ENCODE measurements around the gene RPL14. TPM values are rescaled to one million over a fixed set of nuclear protein-coding genes. Genes with fewer than 3 reads are reported as not detected.
A peak's percentile ranks its signal among the peaks of the same experiment; 100 is the strongest.
"Not testable (repeated sequence)": the region's sequence is repeated elsewhere in the genome, so short reads cannot be mapped to it uniquely, and the experiment has no call there.

RPL14 gene
- polyA plus RNA-seq, 3 donors, result 316 to 377 (median 348) TPM

GRCh38 chr3:40458473-40458872 is 1.3 kb downstream of the RPL14 start:
- Histone ChIP-seq H3K27ac (ENCODE audit: low read depth in 1 of 2, low read length in 2 of 2) (peak overlapping the region in 1 of 2 donors; percentile 86), H3K4me2 (replicated peaks; ENCODE audit: extremely low read depth, low read length, poor library complexity, severe bottlenecking) (peak overlapping the region; percentile 84), H3K79me2 (ENCODE audit: insufficient read depth, low read length) (peaks cover 31% of the 10 kb centered on the region), H3K4me3 (replicated peaks in 1 of 3; ENCODE audit: low read depth in 2 of 3, low read length in 3 of 3) (peak overlapping the region in 1 of 3 experiments; percentile 85), H3K27me3 (ENCODE audit: control insufficient read depth in 2 of 2, insufficient read depth in 2 of 2, low read length in 2 of 2) (no peaks in the 10 kb centered on the region), H4K20me1 (ENCODE audit: insufficient read depth, low read length) (peaks cover 14% of the 10 kb centered on the region), H2AFZ (ENCODE audit: insufficient read depth, low read depth, low read length, poor library complexity, severe bottlenecking) (no peak overlapping the region), H3K9ac (ENCODE audit: insufficient read depth, low read length, poor library complexity, severe bottlenecking) (no peak overlapping the region), H3K9me3 (replicated peaks in 1 of 2; ENCODE audit: control insufficient read depth in 1 of 2, insufficient read depth in 1 of 2, low read length in 2 of 2) (no peaks in the 10 kb centered on the region), H3K36me3 (replicated peaks in 1 of 2; ENCODE audit: control insufficient read depth in 1 of 2, insufficient read depth in 2 of 2, low read length in 2 of 2) (peaks cover 45 to 53% of the 10 kb centered on the region in 2 donors), H3K4me1 (ENCODE audit: control insufficient read depth in 1 of 2, insufficient read depth in 2 of 2, low read length in 2 of 2) (peaks cover 20 to 31% of the 10 kb centered on the region in 2 donors)
- WGBS (ENCODE audit: insufficient coverage), result 100% methylated on average over 1 of the region's 4 CpGs
- Mint-ChIP-seq H3K4me3 (peak overlapping the region in 1 of 2 donors; percentile 56), H3K9me3 (peaks cover 0 to 2% (median 0%) of the 10 kb centered on the region in 7 donors), H3K4me1 (peaks cover 21% of the 10 kb centered on the region), H3K27me3 (ENCODE audit: low read depth in 3 of 3) (no peaks in the 10 kb centered on the region), H3K27ac (peak overlapping the region in 2 of 7 donors; percentile 59 to 86), H3K36me3 (peaks cover 42 to 53% of the 10 kb centered on the region in 2 donors)
- no peak for TF ChIP-seq CTCF (IDR thresholded peaks at IDR 0.05)
- intact Hi-C loops (cut with micrococcal nuclease), result loop anchor here (10.0 kb wide), 3 partner anchors 144 to 1506 kb away; partner anchors contain the start of genes CTNNB1 (in 1 of the 2) and ULK4 (in 1 of the 2)
- no peak for DNase-seq

- H3K9me3 Mint-ChIP-seq; H3K4me3 Mint-ChIP-seq; H3K9ac ChIP-seq (ENCODE audit: insufficient read depth, low read length, poor library complexity, severe bottlenecking); H3K4me3 ChIP-seq (replicated peaks in 1 of 3; ENCODE audit: low read depth in 2 of 3, low read length in 3 of 3); H3K27me3 Mint-ChIP-seq (ENCODE audit: low read depth in 3 of 3); H2AFZ ChIP-seq (ENCODE audit: insufficient read depth, low read depth, low read length, poor library complexity, severe bottlenecking); H3K9me3 ChIP-seq (replicated peaks in 1 of 2; ENCODE audit: control insufficient read depth in 1 of 2, insufficient read depth in 1 of 2, low read length in 2 of 2); H3K27ac ChIP-seq (ENCODE audit: low read depth in 1 of 2, low read length in 2 of 2); H3K27ac Mint-ChIP-seq; H3K27me3 ChIP-seq (ENCODE audit: control insufficient read depth in 2 of 2, insufficient read depth in 2 of 2, low read length in 2 of 2); H3K4me2 ChIP-seq (replicated peaks; ENCODE audit: extremely low read depth, low read length, poor library complexity, severe bottlenecking): not testable (repeated sequence)
- WGBS (ENCODE audit: insufficient coverage), result 74% methylated on average over 3 of the region's 6 CpGs
- Histone ChIP-seq H3K36me3 (replicated peaks in 1 of 2; ENCODE audit: control insufficient read depth in 1 of 2, insufficient read depth in 2 of 2, low read length in 2 of 2) (peaks cover 55 to 74% of the 10 kb centered on the region in 2 donors), H4K20me1 (ENCODE audit: insufficient read depth, low read length) (peaks cover 14% of the 10 kb centered on the region), H3K79me2 (ENCODE audit: insufficient read depth, low read length) (peaks cover 31% of the 10 kb centered on the region), H3K4me1 (ENCODE audit: control insufficient read depth in 1 of 2, insufficient read depth in 2 of 2, low read length in 2 of 2) (peaks cover 15 to 26% of the 10 kb centered on the region in 2 donors)
- peak in 1 of 3 donors; percentile 29 for DNase-seq
- Mint-ChIP-seq H3K36me3 (peaks cover 61 to 68% of the 10 kb centered on the region in 2 donors), H3K4me1 (peaks cover 21% of the 10 kb centered on the region)
- intact Hi-C loops (cut with micrococcal nuclease), result loop anchor here in 1 of 2 donors (5.0 kb wide), 1 partner anchor 777 kb away; no protein-coding TSS in a partner anchor
These were observed 3.3 kb downstream of the RPL14 start for GRCh38 chr3:40460481-40460880.
